ENCODE data around the gene MAPK8IP1. TPM values are rescaled to one million over a fixed set of nuclear protein-coding genes. Genes with fewer than 3 reads are reported as not detected.
"Not testable (repeated sequence)": the region's sequence is repeated elsewhere in the genome, so short reads cannot be mapped to it uniquely, and the experiment has no call there.

MAPK8IP1 gene
- total RNA-seq, result 1 to 10 TPM; 4.6 to 6.5 (median 5.4) TPM

- WGBS, 2 donors, result 4 to 5% methylated on average over 21 to 30 of the region's 73 CpGs
- DNase-seq (ENCODE audit: low spot score in 2 of 2), result no peak
- no peak within 1 kb of the TSS for H3K4me3 ChIP-seq (ENCODE audit: low read depth, poor library complexity, severe bottlenecking)
- intact Hi-C loops (cut with DNase I; ENCODE audit: low total_unique reads), result no loop called here
- TF ChIP-seq POLR2A (IDR thresholded peaks at IDR 0.05) (no peak), CTCF (IDR thresholded peaks at IDR 0.05) (no peak)
Measured at GRCh38 chr11:45885274-45885920, at the start of gene MAPK8IP1. TSS of gene MAPK8IP1 (plus strand) at chr11:45885651. CDS start at chr11:45885821, 170 bp downstream.

GRCh38 chr11:45839204-45839603, 46.2 kb upstream of the MAPK8IP1 start:
- no peak overlapping the region for H3K4me3 ChIP-seq (ENCODE audit: low read depth, poor library complexity, severe bottlenecking)
- DNase-seq (ENCODE audit: low spot score in 2 of 2), result peak in 1 of 2 donors; percentile 67
- TF ChIP-seq CTCF (IDR thresholded peaks at IDR 0.05), result no peak
- TF ChIP-seq POLR2A (IDR thresholded peaks at IDR 0.05), result no peak
- 68 to 82% methylated on average over 6 of the region's 6 CpGs for WGBS, 2 donors
- intact Hi-C loops (cut with DNase I; ENCODE audit: low total_unique reads), result no loop called here

GRCh38 chr11:45840251-45840650, 45.2 kb upstream of the MAPK8IP1 start:
- peak in 1 of 2 donors; percentile 64 for DNase-seq (ENCODE audit: low spot score in 2 of 2)
- WGBS, 2 donors, result 83 to 93% methylated on average over 13 of the region's 13 CpGs
- intact Hi-C loops (cut with DNase I; ENCODE audit: low total_unique reads); H3K4me3 ChIP-seq (ENCODE audit: low read depth, poor library complexity, severe bottlenecking): not testable (repeated sequence)

GRCh38 chr11:45843158-45843924, 42.1 kb upstream of the MAPK8IP1 start:
- intact Hi-C loops (cut with DNase I; ENCODE audit: low total_unique reads), result no loop called here
- no peak for TF ChIP-seq POLR2A (IDR thresholded peaks at IDR 0.05)
- TF ChIP-seq CTCF (IDR thresholded peaks at IDR 0.05), result peak in 2 of 3 donors; percentile 38 to 82
- no peak overlapping the region for H3K4me3 ChIP-seq (ENCODE audit: low read depth, poor library complexity, severe bottlenecking)
- DNase-seq (ENCODE audit: low spot score in 2 of 2), result peak; percentile 92 to 98
- WGBS, 2 donors, result 17% methylated on average over 22 of the region's 22 CpGs

- WGBS, 2 donors, result 80 to 84% methylated on average over 3 of the region's 3 CpGs
- intact Hi-C loops (cut with DNase I; ENCODE audit: low total_unique reads), result no loop called here
- H3K4me3 ChIP-seq (ENCODE audit: low read depth, poor library complexity, severe bottlenecking), result no peak overlapping the region
- TF ChIP-seq POLR2A (IDR thresholded peaks at IDR 0.05) (no peak), CTCF (IDR thresholded peaks at IDR 0.05) (no peak)
- DNase-seq (ENCODE audit: low spot score in 2 of 2), result no peak
Measured at GRCh38 chr11:45844822-45845578, 40.5 kb upstream of the MAPK8IP1 start.

GRCh38 chr11:45846174-45846675, 39.2 kb upstream of the MAPK8IP1 start:
- TF ChIP-seq CTCF (IDR thresholded peaks at IDR 0.05) (no peak), POLR2A (IDR thresholded peaks at IDR 0.05) (no peak)
- WGBS, 2 donors, result 81 to 85% methylated on average over 4 of the region's 4 CpGs
- H3K4me3 ChIP-seq (ENCODE audit: low read depth, poor library complexity, severe bottlenecking), result no peak overlapping the region
- intact Hi-C loops (cut with DNase I; ENCODE audit: low total_unique reads), result no loop called here
- DNase-seq (ENCODE audit: low spot score in 2 of 2), result peak in 1 of 2 donors; percentile 74

Measured in lower leg skin (tissue), 4 donors.